KG1 (cell line): Measurements from ENCODE around the gene PRPF6.
A peak's percentile ranks its signal among the peaks of the same experiment; 100 is the strongest.

ENCODE experiments used
- DNase-seq: peaks from one replicate; lab custom pipeline; 2025; lab: John Stamatoyannopoulos, UW

The PRPF6 gene

GRCh38 chr20:64064145-64064698, 83.3 kb downstream of the PRPF6 start:
- no peak for DNase-seq

- no peak for DNase-seq
Measured at GRCh38 chr20:64065062-64065973, 84.4 kb downstream of the PRPF6 start.

- no peak for DNase-seq
Measured at GRCh38 chr20:64065974-64066343, 85.0 kb downstream of the PRPF6 start.

GRCh38 chr20:64067005-64067632, 86.2 kb downstream of the PRPF6 start:
- no peak for DNase-seq

GRCh38 chr20:64067733-64068307, 86.9 kb downstream of the PRPF6 start:
- DNase-seq: no peak

GRCh38 chr20:64068386-64069208, 87.7 kb downstream of the PRPF6 start:
- no peak for DNase-seq

- no peak for DNase-seq
Measured at GRCh38 chr20:64069209-64069613, 88.3 kb downstream of the PRPF6 start.

GRCh38 chr20:64069614-64070243, 88.8 kb downstream of the PRPF6 start:
- no peak for DNase-seq

GRCh38 chr20:64070244-64070993, 89.5 kb downstream of the PRPF6 start:
- DNase-seq: no peak

GRCh38 chr20:64071341-64072332, 90.7 kb downstream of the PRPF6 start:
- DNase-seq: no peak

GRCh38 chr20:64072498-64073063, 91.6 kb downstream of the PRPF6 start:
- DNase-seq: no peak

GRCh38 chr20:64073476-64074183, 92.7 kb downstream of the PRPF6 start:
- no peak for DNase-seq

GRCh38 chr20:64074184-64074789, 93.4 kb downstream of the PRPF6 start:
- DNase-seq: no peak

- no peak for DNase-seq
Measured at GRCh38 chr20:64074963-64075362, 94.0 kb downstream of the PRPF6 start.

GRCh38 chr20:64075556-64075955, 94.6 kb downstream of the PRPF6 start:
- DNase-seq: no peak

GRCh38 chr20:64076061-64076997, 95.4 kb downstream of the PRPF6 start:
- DNase-seq: no peak

- DNase-seq: peak; percentile 78
Measured at GRCh38 chr20:64077094-64077493, 96.2 kb downstream of the PRPF6 start.
